HG03460 (cell line): Measurements from ENCODE around the gene FAM163B.

ENCODE experiments used
- ATAC-seq: cut with Tn5 transposase; IDR thresholded peaks from one replicate; pipeline ENCODE4 v1.9.1; 2021; ENCODE audit not compliant: unreplicated experiment

Gene FAM163B

GRCh38 chr9:133551446-133551845 lies 57.7 kb downstream of the FAM163B start:
- ATAC-seq: no peak

GRCh38 chr9:133547116-133547515 lies 62.1 kb downstream of the FAM163B start:
- ATAC-seq: no peak

- ATAC-seq: no peak
Observed at GRCh38 chr9:133546287-133546680, 62.9 kb downstream of the FAM163B start.

GRCh38 chr9:133545494-133546286 lies 63.5 kb downstream of the FAM163B start:
- no peak for ATAC-seq

GRCh38 chr9:133543772-133544467 lies 65.3 kb downstream of the FAM163B start:
- no peak for ATAC-seq

- no peak for ATAC-seq
Observed at GRCh38 chr9:133542002-133542401, 67.2 kb downstream of the FAM163B start.

GRCh38 chr9:133540698-133541025 lies 68.5 kb downstream of the FAM163B start:
- no peak for ATAC-seq

GRCh38 chr9:133539991-133540697 lies 69.0 kb downstream of the FAM163B start:
- ATAC-seq: no peak

- ATAC-seq: no peak
Observed at GRCh38 chr9:133538851-133539833, 70.0 kb downstream of the FAM163B start.

GRCh38 chr9:133538176-133538575 lies 71.0 kb downstream of the FAM163B start:
- no peak for ATAC-seq

- no peak for ATAC-seq
Observed at GRCh38 chr9:133537257-133537656, 71.9 kb downstream of the FAM163B start.

GRCh38 chr9:133536536-133536935 lies 72.7 kb downstream of the FAM163B start:
- ATAC-seq: no peak

GRCh38 chr9:133536080-133536479 lies 73.1 kb downstream of the FAM163B start:
- no peak for ATAC-seq

GRCh38 chr9:133535306-133535877 lies 73.8 kb downstream of the FAM163B start:
- ATAC-seq: no peak

- ATAC-seq: no peak
Observed at GRCh38 chr9:133534346-133535291, 74.6 kb downstream of the FAM163B start, which contains the start of gene ADAMTSL2. Gene ADAMTSL2, plus strand, starts transcription at chr9:133534704. Its CDS starts 2,009 bp downstream, at chr9:133536713.

GRCh38 chr9:133533857-133534256 lies 75.3 kb downstream of the FAM163B start:
- no peak for ATAC-seq

GRCh38 chr9:133532937-133533668 lies 76.1 kb downstream of the FAM163B start:
- ATAC-seq: no peak

GRCh38 chr9:133531293-133531692 lies 77.9 kb downstream of the FAM163B start:
- ATAC-seq: no peak
